Peyer's patch (tissue), 4 donors: ENCODE data around the gene HSPB2.

Experiments used
- CTCF ChIP-seq, 6 experiments: fragments of 450-650 bp in 4 of 6; fragments of 200-600 bp in 2 of 6; sonication (generic) in 1 of 6; IDR thresholded peaks; one replicate each; pipeline ENCODE4 v1.5.1; 2017 to 2019; ENCODE audit warnings: antibody characterized with exemption in 6 of 6, mild to moderate bottlenecking in 3 of 6, moderate library complexity in 1 of 6
- POLR2A ChIP-seq, 2 donors: fragments of 450-650 bp; IDR thresholded peaks; one replicate each; pipeline ENCODE4 v1.5.1; 2017; ENCODE audit warnings: antibody characterized with exemption in 2 of 2, mild to moderate bottlenecking in 2 of 2, moderate library complexity in 2 of 2

- TF ChIP-seq CTCF (IDR thresholded peaks at IDR 0.05): no peak
- TF ChIP-seq POLR2A (IDR thresholded peaks at IDR 0.05): no peak
These were observed 20.0 kb downstream of the HSPB2 start for GRCh38 chr11:111932611-111932950.
